ENCODE measurements around the gene RPS15. TPM values are rescaled to one million over a fixed set of nuclear protein-coding genes. Genes with fewer than 3 reads are reported as not detected.
A peak's percentile ranks its signal among the peaks of the same experiment; 100 is the strongest.

RPS15 gene
- total and polyA plus RNA-seq, 2 of the 13 experiments (the other 11 are each of a cell fraction or from before 2014, with no cell fraction given): 695 to 1,411 TPM

DNA sequence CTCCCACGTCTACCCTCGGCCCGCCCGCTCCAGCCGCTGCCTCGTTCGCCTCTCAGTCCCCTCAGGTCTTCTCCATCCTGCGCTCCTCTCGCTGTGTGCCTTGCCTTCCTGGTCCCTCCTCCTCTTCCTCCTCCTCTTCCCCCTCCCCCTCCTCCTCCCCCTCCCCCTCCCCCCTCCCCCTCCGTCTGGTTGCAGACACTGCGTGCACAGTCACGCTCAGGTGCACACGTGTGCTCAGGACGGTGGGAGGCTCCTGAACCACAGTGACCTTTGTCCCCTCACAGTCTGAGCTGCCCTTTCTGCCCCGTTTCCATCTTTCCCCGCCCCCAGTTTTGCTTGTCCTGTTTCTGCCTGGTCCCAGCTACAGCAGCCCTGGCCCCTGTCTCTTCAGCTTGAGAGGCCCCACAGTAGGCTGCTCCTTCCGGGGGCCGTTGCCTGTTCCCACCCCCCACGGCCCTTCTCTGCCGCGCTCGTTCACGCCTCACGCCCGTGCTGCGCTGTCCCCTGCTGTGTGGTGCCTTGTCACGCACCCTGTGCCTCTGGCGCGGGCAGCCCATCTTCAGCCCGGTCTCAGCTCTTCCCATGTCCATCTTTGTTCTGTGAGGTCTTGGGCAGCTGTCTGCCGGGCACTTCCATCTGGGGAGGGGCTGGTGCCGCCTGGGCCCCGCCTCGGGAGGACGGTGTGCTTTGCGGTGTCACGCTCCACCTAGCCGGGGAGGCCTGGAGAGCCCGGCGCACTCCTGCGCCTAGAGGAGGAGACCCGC is 13.8 kb upstream of the RPS15 start (continued):
- TF ChIP-seq ZNF737 (CRISPR knock-in tag; IDR thresholded peaks at IDR 0.05; ENCODE audit: borderline replicate concordance) (no peak), ZNF570 (CRISPR knock-in tag; IDR thresholded peaks at IDR 0.05; ENCODE audit: borderline replicate concordance) (no peak), KLF9 (CRISPR knock-in tag; IDR thresholded peaks at IDR 0.05; ENCODE audit: low read depth) (no peak), ZNF335 (CRISPR knock-in tag; IDR thresholded peaks at IDR 0.05) (no peak), POGZ (CRISPR knock-in tag; IDR thresholded peaks at IDR 0.05) (0 out of 2 replicates have a peak, but pooled peaks have one; percentile 37), SMAD1 (CRISPR knock-in tag; IDR thresholded peaks at IDR 0.05; ENCODE audit: borderline replicate concordance, low read depth) (no peak), EHMT2 (IDR thresholded peaks at IDR 0.05; ENCODE audit: borderline replicate concordance, low read depth, low read length) (no peak), ZNF761 (CRISPR knock-in tag; conservative IDR thresholded peaks at IDR 0.05) (0 out of 2 replicates have a peak, but pooled peaks have one; percentile 28), ERF (CRISPR knock-in tag; IDR thresholded peaks at IDR 0.05) (no peak), ZNF343 (CRISPR knock-in tag; IDR thresholded peaks at IDR 0.05) (0 out of 2 replicates have a peak, but pooled peaks have one; percentile 46), ZNF180 (CRISPR knock-in tag; IDR thresholded peaks at IDR 0.05; ENCODE audit: borderline replicate concordance, low read depth) (no peak), KDM5B (CRISPR knock-in tag; IDR thresholded peaks at IDR 0.05; ENCODE audit: borderline replicate concordance) (peak; percentile 56; the same call in 1 of the 2 replicates), NFKB2 (CRISPR knock-in tag; IDR thresholded peaks at IDR 0.05; ENCODE audit: borderline replicate concordance) (peak; percentile 32; the same call in 1 of the 2 replicates), KDM3A (CRISPR knock-in tag; IDR thresholded peaks at IDR 0.05; ENCODE audit: low read depth) (no peak), ZNF776 (CRISPR knock-in tag; IDR thresholded peaks at IDR 0.05) (no peak)
- TF ChIP-seq, protein P1, sequence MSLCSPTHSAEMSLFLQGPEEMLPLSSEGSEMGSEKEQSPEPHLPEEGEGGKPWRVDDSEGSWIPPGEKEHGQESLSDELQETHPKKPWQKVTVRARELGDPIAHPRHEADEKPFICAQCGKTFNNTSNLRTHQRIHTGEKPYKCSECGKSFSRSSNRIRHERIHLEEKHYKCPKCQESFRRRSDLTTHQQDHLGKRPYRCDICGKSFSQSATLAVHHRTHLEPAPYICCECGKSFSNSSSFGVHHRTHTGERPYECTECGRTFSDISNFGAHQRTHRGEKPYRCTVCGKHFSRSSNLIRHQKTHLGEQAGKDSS (CRISPR knock-in tag; IDR thresholded peaks at IDR 0.05; ENCODE audit: borderline replicate concordance, low read depth): peak; percentile 46; the same call in 1 of the 2 replicates
- TF ChIP-seq, protein P2, sequence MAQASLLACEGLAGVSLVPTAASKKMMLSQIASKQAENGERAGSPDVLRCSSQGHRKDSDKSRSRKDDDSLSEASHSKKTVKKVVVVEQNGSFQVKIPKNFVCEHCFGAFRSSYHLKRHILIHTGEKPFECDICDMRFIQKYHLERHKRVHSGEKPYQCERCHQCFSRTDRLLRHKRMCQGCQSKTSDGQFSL (CRISPR knock-in tag; IDR thresholded peaks at IDR 0.05): no peak; the same call in 1 of the 2 replicates
- TF ChIP-seq, protein P3, sequence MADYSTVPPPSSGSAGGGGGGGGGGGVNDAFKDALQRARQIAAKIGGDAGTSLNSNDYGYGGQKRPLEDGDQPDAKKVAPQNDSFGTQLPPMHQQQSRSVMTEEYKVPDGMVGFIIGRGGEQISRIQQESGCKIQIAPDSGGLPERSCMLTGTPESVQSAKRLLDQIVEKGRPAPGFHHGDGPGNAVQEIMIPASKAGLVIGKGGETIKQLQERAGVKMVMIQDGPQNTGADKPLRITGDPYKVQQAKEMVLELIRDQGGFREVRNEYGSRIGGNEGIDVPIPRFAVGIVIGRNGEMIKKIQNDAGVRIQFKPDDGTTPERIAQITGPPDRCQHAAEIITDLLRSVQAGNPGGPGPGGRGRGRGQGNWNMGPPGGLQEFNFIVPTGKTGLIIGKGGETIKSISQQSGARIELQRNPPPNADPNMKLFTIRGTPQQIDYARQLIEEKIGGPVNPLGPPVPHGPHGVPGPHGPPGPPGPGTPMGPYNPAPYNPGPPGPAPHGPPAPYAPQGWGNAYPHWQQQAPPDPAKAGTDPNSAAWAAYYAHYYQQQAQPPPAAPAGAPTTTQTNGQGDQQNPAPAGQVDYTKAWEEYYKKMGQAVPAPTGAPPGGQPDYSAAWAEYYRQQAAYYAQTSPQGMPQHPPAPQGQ (CRISPR knock-in tag; IDR thresholded peaks at IDR 0.05; ENCODE audit: borderline replicate concordance): no peak
- TF ChIP-seq, protein P4, sequence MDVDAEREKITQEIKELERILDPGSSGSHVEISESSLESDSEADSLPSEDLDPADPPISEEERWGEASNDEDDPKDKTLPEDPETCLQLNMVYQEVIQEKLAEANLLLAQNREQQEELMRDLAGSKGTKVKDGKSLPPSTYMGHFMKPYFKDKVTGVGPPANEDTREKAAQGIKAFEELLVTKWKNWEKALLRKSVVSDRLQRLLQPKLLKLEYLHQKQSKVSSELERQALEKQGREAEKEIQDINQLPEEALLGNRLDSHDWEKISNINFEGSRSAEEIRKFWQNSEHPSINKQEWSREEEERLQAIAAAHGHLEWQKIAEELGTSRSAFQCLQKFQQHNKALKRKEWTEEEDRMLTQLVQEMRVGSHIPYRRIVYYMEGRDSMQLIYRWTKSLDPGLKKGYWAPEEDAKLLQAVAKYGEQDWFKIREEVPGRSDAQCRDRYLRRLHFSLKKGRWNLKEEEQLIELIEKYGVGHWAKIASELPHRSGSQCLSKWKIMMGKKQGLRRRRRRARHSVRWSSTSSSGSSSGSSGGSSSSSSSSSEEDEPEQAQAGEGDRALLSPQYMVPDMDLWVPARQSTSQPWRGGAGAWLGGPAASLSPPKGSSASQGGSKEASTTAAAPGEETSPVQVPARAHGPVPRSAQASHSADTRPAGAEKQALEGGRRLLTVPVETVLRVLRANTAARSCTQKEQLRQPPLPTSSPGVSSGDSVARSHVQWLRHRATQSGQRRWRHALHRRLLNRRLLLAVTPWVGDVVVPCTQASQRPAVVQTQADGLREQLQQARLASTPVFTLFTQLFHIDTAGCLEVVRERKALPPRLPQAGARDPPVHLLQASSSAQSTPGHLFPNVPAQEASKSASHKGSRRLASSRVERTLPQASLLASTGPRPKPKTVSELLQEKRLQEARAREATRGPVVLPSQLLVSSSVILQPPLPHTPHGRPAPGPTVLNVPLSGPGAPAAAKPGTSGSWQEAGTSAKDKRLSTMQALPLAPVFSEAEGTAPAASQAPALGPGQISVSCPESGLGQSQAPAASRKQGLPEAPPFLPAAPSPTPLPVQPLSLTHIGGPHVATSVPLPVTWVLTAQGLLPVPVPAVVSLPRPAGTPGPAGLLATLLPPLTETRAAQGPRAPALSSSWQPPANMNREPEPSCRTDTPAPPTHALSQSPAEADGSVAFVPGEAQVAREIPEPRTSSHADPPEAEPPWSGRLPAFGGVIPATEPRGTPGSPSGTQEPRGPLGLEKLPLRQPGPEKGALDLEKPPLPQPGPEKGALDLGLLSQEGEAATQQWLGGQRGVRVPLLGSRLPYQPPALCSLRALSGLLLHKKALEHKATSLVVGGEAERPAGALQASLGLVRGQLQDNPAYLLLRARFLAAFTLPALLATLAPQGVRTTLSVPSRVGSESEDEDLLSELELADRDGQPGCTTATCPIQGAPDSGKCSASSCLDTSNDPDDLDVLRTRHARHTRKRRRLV (CRISPR knock-in tag; IDR thresholded peaks at IDR 0.05): no peak
